BLaER1 treated with 17β-estradiol and CSF1 and Interleukin-3, amounts not matched to agents 10 nM and 100 nM (cell line): ENCODE measurements around the gene RBM19.
A peak's percentile ranks its signal among the peaks of the same experiment; 100 is the strongest.

Experiments used
- H3K27ac ChIP-seq, 11 experiments: shearing (Covaris generic); formaldehyde crosslinking; 2 replicates each; pipeline ENCODE4 v1.8.1; 2022
- H3K27me3 ChIP-seq, 11 experiments: shearing (Covaris generic); formaldehyde crosslinking; 2 replicates each; pipeline ENCODE4 v1.8.1; 2022
- H3K36me3 ChIP-seq, 11 experiments: shearing (Covaris generic); formaldehyde crosslinking; 2 replicates each; pipeline ENCODE4 v1.8.1; 2022
- H3K4me1 ChIP-seq, 10 experiments: shearing (Covaris generic); formaldehyde crosslinking; 2 replicates each; pipeline ENCODE4 v1.8.1; 2022
- H3K4me2 ChIP-seq, 11 experiments: shearing (Covaris generic); formaldehyde crosslinking; 2 replicates each; pipeline ENCODE4 v1.8.1; 2022
- H3K4me3 ChIP-seq, 10 experiments: shearing (Covaris generic); formaldehyde crosslinking; 2 replicates each; pipeline ENCODE4 v1.8.1; 2022
- H3K9ac ChIP-seq, 11 experiments: shearing (Covaris generic); formaldehyde crosslinking; 2 replicates each; pipeline ENCODE4 v1.8.1; 2022
- H3K9me3 ChIP-seq, 11 experiments: shearing (Covaris generic); formaldehyde crosslinking; replicated peaks in 1 of 11; 2 replicates each; pipeline ENCODE4 v1.8.1; 2022
- H4K20me1 ChIP-seq, 11 experiments: shearing (Covaris generic); formaldehyde crosslinking; 2 replicates each; pipeline ENCODE4 v1.8.1; 2022
- Cebpa-rat ChIP-seq, 11 experiments: shearing (Covaris generic); IDR thresholded peaks; 2 replicates each; pipeline ENCODE4 v1.8.1; 2022

Gene RBM19

GRCh38 chr12:113900716-113901115, 65.4 kb downstream of the RBM19 start:
- H3K27ac ChIP-seq = peak overlapping the region in 9 of 11 experiments; percentile 39 to 97 (median 87); a peak in 17 of 22 replicates
- peaks cover 33 to 58% (median 47%) of the 10 kb centered on the region in 11 experiments for H3K36me3 ChIP-seq
- H4K20me1 ChIP-seq = peaks cover 0 to 16% (median 0%) of the 10 kb centered on the region in 11 experiments; a peak in 3 of 22 replicates
- 0 out of 20 replicates have a peak overlapping the region, but pooled peaks of 1 of the 10 experiments have one; percentile 10 for H3K4me3 ChIP-seq
- TF ChIP-seq Cebpa-rat (IDR thresholded peaks at IDR 0.05) = no peak
- peak overlapping the region in 7 of 11 experiments; percentile 65 to 87 (median 83); a peak in 16 of 22 replicates for H3K9ac ChIP-seq
- H3K4me2 ChIP-seq = peak overlapping the region; percentile 73 to 94 (median 82)
- H3K9me3 ChIP-seq = peaks cover 0 to 20% (median 0%) of the 10 kb centered on the region in 11 experiments; a peak in 1 of 22 replicates
- H3K27me3 ChIP-seq = no peaks in the 10 kb centered on the region
- peaks cover 18 to 87% (median 58%) of the 10 kb centered on the region in 10 experiments for H3K4me1 ChIP-seq

DNA sequence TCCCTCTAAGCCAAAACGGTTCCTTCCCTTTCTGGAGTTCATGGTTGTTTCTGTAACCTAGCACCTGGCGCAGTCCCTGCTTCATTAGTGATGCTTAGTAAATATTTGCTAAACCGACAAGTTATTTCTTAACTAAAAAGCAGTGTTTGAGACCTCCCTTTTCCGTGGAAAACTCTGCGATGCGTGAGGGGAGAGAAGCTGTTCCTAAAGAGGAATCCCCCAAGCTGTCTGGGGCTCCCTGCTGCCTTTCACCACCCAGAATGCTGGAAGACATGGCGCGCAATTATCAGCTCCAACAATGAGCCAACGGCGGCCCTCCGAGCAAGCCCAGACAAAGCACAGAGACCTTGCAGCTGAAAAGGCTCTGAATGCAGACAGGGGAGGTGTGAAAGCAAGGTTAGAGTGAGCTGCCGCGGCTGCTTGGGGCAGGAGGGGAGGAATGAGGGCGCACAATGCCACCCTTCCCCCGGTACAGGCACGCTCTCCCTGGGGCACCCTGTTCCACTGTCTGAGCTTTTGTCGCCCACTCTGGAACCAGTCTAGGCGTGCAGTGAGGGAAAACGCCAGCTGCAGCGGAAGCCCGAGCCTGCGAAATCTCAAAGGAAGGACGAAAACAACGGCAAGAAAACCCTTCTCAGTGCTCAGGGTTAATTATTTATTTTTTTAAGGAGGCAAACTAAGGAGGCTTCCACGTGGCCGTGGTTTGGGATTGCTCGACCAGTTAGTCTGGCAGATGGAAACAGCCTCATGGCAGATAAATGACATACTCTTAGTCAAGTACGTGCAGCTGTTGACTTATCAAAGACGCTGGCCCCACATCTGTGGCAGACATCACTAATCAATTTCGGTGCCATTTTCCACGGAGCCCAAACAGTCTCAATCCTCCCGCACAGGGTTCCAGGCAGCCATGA, 66.3 kb downstream of the RBM19 start:
- Histone ChIP-seq H3K4me3 (peak overlapping the region in 9 of 10 experiments; percentile 17 to 51 (median 41); a peak in 15 of 20 replicates), H3K27ac (peak overlapping the region in 9 of 11 experiments; percentile 39 to 97 (median 87); a peak in 17 of 22 replicates), H3K27me3 (no peaks in the 10 kb centered on the region), H3K9ac (peak overlapping the region in 10 of 11 experiments; percentile 26 to 87 (median 75); a peak in 19 of 22 replicates), H3K4me1 (peaks cover 18 to 88% (median 58%) of the 10 kb centered on the region in 10 experiments), H3K4me2 (peak overlapping the region; percentile 73 to 94 (median 82)), H4K20me1 (peaks cover 0 to 21% (median 0%) of the 10 kb centered on the region in 11 experiments; a peak in 2 of 22 replicates), H3K9me3 (peaks cover 0 to 19% (median 0%) of the 10 kb centered on the region in 11 experiments; a peak in 1 of 22 replicates), H3K36me3 (peaks cover 30 to 54% (median 43%) of the 10 kb centered on the region in 11 experiments)
- TF ChIP-seq Cebpa-rat (IDR thresholded peaks at IDR 0.05) = no peak

DNA sequence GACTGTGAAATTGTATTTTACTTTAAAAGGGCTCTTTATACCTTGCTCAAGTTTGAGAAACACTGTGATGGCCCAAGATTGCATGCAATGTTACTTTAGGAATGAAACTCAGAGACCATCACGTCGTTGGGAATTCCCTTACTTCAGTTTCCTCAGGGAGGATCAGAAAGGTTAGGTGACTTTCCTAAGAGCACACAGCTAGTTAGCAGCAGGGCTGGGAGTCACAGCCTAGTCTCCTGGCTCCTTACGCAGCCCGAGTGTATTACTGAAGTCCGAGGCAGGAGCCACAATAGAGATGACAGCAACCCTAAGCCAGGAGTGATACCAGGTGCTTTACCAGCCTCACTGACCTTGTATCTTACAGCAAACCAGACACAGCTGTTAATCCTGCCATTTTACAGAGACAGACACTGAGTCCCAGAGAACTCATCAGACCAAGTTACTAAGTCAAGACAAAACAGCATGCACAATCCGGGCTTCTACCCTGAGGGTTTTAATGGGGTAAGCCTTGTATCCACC, 67.0 kb downstream of the RBM19 start:
- H4K20me1 ChIP-seq = peaks cover 0 to 25% (median 0%) of the 10 kb centered on the region in 11 experiments; a peak in 2 of 22 replicates
- H3K4me1 ChIP-seq = peaks cover 18 to 90% (median 58%) of the 10 kb centered on the region in 10 experiments
- peak overlapping the region in 7 of 10 experiments; percentile 17 to 51 (median 45); a peak in 12 of 20 replicates for H3K4me3 ChIP-seq
- peak overlapping the region in 9 of 11 experiments; percentile 39 to 97 (median 87); a peak in 17 of 22 replicates for H3K27ac ChIP-seq
- H3K4me2 ChIP-seq = peak overlapping the region; percentile 73 to 94 (median 82)
- peak overlapping the region in 8 of 11 experiments; percentile 56 to 87 (median 80); a peak in 17 of 22 replicates for H3K9ac ChIP-seq
- peaks cover 23 to 53% (median 35%) of the 10 kb centered on the region in 11 experiments for H3K36me3 ChIP-seq
- TF ChIP-seq Cebpa-rat (IDR thresholded peaks at IDR 0.05) = no peak
- H3K9me3 ChIP-seq = peaks cover 0 to 12% (median 0%) of the 10 kb centered on the region in 11 experiments; a peak in 1 of 22 replicates
- H3K27me3 ChIP-seq = no peaks in the 10 kb centered on the region

GRCh38 chr12:113898466-113898865, 67.7 kb downstream of the RBM19 start:
- Histone ChIP-seq H3K4me3 (no peak overlapping the region), H3K4me1 (peaks cover 18 to 89% (median 58%) of the 10 kb centered on the region in 10 experiments), H3K36me3 (peaks cover 17 to 50% (median 29%) of the 10 kb centered on the region in 11 experiments), H3K27ac (peak overlapping the region in 6 of 11 experiments; percentile 85 to 97 (median 96); a peak in 10 of 22 replicates), H3K9ac (peak overlapping the region in 2 of 11 experiments; percentile 23 to 83; a peak in 3 of 22 replicates), H3K9me3 (peaks cover 0 to 6% (median 0%) of the 10 kb centered on the region in 11 experiments; a peak in 1 of 22 replicates), H4K20me1 (peaks cover 0 to 28% (median 0%) of the 10 kb centered on the region in 11 experiments; a peak in 2 of 22 replicates), H3K4me2 (peak overlapping the region in 7 of 11 experiments; percentile 37 to 94 (median 80); a peak in 13 of 22 replicates), H3K27me3 (no peaks in the 10 kb centered on the region)
- TF ChIP-seq Cebpa-rat (IDR thresholded peaks at IDR 0.05) = no peak

- no peaks in the 10 kb centered on the region for H3K9me3 ChIP-seq
- H4K20me1 ChIP-seq = peaks cover 0 to 28% (median 0%) of the 10 kb centered on the region in 11 experiments; a peak in 3 of 22 replicates
- H3K4me3 ChIP-seq = no peak overlapping the region
- peaks cover 11 to 40% (median 21%) of the 10 kb centered on the region in 11 experiments; a peak in 19 of 22 replicates for H3K36me3 ChIP-seq
- no peak overlapping the region; a peak in 1 of 22 replicates for H3K9ac ChIP-seq
- H3K4me2 ChIP-seq = peak overlapping the region in 7 of 11 experiments; percentile 37 to 94 (median 80); a peak in 12 of 22 replicates
- TF ChIP-seq Cebpa-rat (IDR thresholded peaks at IDR 0.05) = no peak
- no peaks in the 10 kb centered on the region for H3K27me3 ChIP-seq
- H3K4me1 ChIP-seq = peaks cover 18 to 90% (median 61%) of the 10 kb centered on the region in 10 experiments
- peak overlapping the region in 5 of 11 experiments; percentile 13 to 97 (median 97); a peak in 9 of 22 replicates for H3K27ac ChIP-seq
These were observed 68.7 kb downstream of the RBM19 start for GRCh38 chr12:113897406-113897805.

GRCh38 chr12:113896841-113897240, 69.3 kb downstream of the RBM19 start:
- Histone ChIP-seq H4K20me1 (peaks cover 0 to 28% (median 0%) of the 10 kb centered on the region in 11 experiments; a peak in 3 of 22 replicates), H3K27ac (peak overlapping the region in 4 of 11 experiments; percentile 49 to 97 (median 97); a peak in 7 of 22 replicates), H3K9me3 (no peaks in the 10 kb centered on the region), H3K4me1 (peaks cover 18 to 90% (median 64%) of the 10 kb centered on the region in 10 experiments), H3K36me3 (peaks cover 5 to 39% (median 21%) of the 10 kb centered on the region in 11 experiments; a peak in 19 of 22 replicates), H3K4me2 (peak overlapping the region in 7 of 11 experiments; percentile 2 to 94 (median 80); a peak in 10 of 22 replicates), H3K9ac (no peak overlapping the region), H3K27me3 (no peaks in the 10 kb centered on the region), H3K4me3 (no peak overlapping the region)
- TF ChIP-seq Cebpa-rat (IDR thresholded peaks at IDR 0.05) = no peak

DNA sequence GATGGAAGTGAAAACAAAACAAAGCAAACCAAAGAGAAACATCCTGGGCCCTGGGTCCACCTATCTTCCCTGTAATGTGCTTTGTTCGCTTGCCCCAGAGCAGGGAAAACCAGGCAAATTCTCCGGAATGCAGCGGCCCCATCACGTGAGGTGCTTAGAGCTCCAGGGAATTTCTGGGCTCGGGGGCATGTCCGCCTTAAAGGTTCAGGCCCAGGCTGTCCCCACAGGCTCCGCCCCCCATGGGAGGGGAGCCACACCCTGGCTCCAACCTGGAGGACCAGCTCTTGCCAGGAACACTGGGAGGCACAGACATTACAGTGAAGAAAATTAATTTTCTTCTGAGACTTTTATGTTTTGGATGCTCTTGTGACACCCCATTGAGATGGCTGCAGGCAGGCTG, 69.9 kb downstream of the RBM19 start:
- Histone ChIP-seq H3K9me3 (no peaks in the 10 kb centered on the region), H3K27me3 (no peaks in the 10 kb centered on the region), H3K4me3 (no peak overlapping the region), H3K36me3 (peaks cover 5 to 39% (median 20%) of the 10 kb centered on the region in 11 experiments; a peak in 19 of 22 replicates), H3K27ac (peak overlapping the region in 3 of 11 experiments; percentile 34 to 97 (median 97); a peak in 3 of 22 replicates), H3K9ac (no peak overlapping the region), H3K4me2 (peak overlapping the region in 3 of 11 experiments; percentile 78 to 80 (median 78); a peak in 6 of 22 replicates), H3K4me1 (peaks cover 22 to 90% (median 64%) of the 10 kb centered on the region in 10 experiments), H4K20me1 (peaks cover 0 to 33% (median 0%) of the 10 kb centered on the region in 11 experiments; a peak in 5 of 22 replicates)
- TF ChIP-seq Cebpa-rat (IDR thresholded peaks at IDR 0.05) = no peak

DNA sequence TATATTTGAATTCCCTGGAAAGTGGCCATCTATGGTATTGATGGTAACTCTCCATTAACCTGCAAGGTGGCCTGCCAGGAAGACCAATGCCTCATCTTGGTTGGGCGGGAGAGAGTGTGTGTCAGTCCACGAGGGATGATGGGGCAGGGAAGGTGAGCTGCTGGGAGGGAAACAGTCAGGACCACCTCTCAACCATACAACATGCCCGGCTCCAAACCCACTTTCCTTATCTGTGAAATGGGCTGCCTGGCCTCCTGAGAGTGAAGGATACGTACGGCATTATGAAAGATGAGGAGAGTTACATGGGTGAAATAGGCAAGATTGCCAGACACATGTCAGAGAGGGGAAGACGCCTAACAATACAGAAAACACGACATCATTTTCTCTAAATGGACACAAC, 70.9 kb downstream of the RBM19 start:
- no peaks in the 10 kb centered on the region for H3K27me3 ChIP-seq
- H3K4me2 ChIP-seq = no peak overlapping the region
- H3K4me1 ChIP-seq = peaks cover 26 to 90% (median 64%) of the 10 kb centered on the region in 10 experiments
- no peak overlapping the region for H3K9ac ChIP-seq
- peaks cover 5 to 39% (median 20%) of the 10 kb centered on the region in 11 experiments; a peak in 19 of 22 replicates for H3K36me3 ChIP-seq
- H3K9me3 ChIP-seq = no peaks in the 10 kb centered on the region
- no peak overlapping the region for H3K4me3 ChIP-seq
- TF ChIP-seq Cebpa-rat (IDR thresholded peaks at IDR 0.05) = no peak
- H3K27ac ChIP-seq = no peak overlapping the region
- peaks cover 0 to 38% (median 0%) of the 10 kb centered on the region in 11 experiments; a peak in 6 of 22 replicates for H4K20me1 ChIP-seq
